GM19240 (cell line): ENCODE results near the gene SYT2.
"Not testable (repeated sequence)": the region's sequence is repeated elsewhere in the genome, so short reads cannot be mapped to it uniquely, and the experiment has no call there.

Experiments
- DNase-seq: peaks from one replicate; pipeline ENCODE4 v3.0.0; 2011; ENCODE audit warnings: low spot score; ENCODE audit not compliant: insufficient read length

SYT2 gene

DNA sequence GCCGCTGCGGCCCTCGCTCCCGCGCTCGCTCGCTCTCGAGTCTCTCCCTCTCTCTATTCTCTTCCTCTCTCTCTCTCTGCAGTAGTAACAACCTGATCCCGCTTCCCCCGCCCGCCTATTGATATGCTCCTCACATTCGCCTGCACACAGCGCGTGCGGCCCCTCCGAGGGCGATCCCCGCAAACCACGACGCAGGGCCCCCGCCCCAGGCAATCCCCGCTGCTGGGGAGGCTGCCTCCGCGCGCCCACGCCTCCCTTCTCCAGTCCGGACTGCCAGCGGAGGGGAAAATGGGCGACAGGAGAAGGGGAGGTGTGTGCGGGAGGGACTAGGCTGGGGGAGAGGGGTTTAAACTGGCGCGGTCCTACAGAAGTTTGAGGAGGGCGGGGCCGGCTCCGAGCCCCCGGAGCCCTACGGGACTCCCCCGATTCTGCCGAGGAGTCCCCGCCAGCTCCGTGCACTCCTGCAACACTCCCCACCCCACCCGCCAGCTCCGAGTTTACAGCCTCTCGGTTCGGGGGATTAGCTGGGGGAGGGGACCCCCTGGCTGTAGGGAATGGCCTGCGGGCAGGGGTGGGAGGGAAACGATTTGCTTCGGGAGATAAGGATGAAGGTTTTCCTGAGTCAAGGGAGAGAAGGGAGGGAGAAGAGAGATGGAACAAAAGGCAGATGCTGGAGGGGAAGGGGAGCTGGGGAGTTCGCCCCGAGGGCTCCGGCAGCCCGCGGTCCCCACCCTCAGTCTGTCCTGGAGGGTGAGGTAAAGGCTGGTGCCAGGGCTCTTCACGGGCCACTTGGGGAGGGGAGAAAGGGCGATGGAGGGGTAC lies 66.6 kb downstream of the SYT2 start:
- no peak for DNase-seq

DNA sequence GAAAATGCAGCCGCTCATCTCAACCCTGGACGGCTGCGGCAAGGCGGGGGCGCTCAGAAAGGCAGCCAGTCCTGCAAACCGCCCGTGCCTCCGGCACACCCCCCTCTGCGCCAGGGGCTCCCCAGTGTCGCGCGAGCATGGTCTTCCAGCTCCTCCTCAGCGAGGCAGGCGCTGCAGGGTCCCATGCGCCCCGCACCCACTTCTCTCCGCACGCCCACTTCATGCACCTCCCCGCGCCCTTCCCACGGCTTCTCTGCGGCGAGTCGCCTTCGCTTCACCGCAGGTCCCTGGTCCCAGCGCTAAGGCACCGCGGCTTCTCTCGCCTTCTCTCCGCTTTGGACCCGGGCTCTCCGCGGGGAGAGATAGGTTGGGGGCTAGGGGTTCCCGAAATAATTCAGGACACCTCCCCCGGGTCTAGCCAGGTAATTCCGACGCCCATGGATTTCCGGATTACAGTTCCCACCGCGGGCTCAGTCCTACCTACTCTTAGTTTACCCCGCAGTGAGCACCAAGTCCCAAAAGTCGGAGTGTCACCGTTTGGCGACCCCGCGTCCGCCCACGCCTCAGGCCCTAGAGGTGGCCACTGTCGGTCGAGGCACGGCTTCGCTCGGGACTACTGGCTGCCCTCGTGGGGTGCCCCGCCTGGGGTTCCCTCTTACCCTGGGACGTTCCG lies 67.5 kb downstream of the SYT2 start:
- DNase-seq = no peak

DNA sequence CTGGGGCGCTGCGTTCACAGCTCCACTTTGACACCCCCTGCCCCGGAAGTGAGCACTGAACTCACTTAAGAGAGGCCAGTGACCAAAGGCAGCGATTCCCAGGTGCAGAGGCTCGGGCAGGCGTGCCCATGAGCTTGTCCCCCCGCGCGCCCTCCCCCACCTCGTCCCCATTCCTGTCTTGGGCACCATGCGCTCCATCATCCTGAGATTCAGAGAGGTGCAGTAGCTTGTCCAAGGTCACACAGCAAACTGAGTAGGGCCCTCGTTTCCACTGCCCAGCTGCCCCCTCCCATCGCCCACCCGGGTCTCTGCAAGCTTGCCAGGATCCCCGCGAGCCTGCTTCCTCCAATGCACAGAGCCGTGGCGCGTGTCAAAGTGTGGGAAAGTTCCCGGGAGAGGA lies 68.0 kb downstream of the SYT2 start:
- DNase-seq = no peak

DNA sequence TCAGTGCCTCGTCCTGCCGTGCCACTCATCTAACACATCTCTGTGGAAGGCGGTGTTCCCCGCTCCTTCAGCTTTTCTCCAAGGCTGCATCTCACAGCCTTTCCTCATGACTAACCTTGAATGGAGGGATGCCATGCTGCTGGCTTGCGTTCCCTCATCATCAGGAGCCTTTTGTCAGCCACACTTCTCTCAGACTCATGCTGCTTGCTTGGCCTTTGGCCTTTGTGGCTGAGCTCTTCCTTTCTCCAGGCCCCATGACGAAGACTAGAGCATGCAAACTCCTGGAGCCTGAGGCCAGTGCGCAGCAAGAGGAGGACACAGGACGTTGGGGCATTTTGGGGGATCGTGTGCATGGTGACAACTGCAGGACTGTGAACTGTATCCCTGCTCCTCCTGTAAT lies 70.8 kb downstream of the SYT2 start:
- no peak for DNase-seq

DNA sequence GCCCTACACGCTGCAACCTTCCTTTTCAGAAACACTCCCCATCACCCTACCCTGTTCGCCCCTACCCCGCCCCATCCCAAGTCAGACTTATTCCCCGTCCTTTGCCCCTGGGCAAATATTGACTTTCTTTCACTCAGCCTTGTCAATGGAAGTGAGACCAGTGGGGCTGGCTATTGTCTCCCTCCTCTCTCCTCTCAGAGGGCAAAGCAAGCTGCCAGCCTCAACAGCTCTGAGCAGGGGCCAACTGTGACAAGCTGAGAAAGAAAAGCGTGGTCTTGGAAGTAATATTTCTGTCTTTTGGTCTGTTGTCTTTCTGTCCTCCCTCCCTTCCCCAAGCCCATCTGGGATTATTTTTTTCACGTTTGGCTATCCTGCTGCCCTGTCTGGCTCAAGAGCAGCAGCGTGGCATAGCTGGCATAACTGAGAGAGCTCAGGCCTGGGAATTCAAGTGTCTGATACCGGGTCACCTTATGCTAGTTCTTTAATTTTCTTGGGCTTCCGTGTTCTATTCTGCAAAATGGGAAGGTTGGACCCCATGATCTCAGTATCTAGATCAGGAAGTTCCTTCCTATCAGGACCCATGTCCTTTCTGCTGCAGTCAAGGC lies 71.5 kb downstream of the SYT2 start:
- DNase-seq = not testable (repeated sequence)

- no peak for DNase-seq
Observed at GRCh38 chr1:202638019-202638700, 72.1 kb downstream of the SYT2 start.

GRCh38 chr1:202637321-202638018 lies 72.8 kb downstream of the SYT2 start:
- DNase-seq = not testable (repeated sequence)

DNA sequence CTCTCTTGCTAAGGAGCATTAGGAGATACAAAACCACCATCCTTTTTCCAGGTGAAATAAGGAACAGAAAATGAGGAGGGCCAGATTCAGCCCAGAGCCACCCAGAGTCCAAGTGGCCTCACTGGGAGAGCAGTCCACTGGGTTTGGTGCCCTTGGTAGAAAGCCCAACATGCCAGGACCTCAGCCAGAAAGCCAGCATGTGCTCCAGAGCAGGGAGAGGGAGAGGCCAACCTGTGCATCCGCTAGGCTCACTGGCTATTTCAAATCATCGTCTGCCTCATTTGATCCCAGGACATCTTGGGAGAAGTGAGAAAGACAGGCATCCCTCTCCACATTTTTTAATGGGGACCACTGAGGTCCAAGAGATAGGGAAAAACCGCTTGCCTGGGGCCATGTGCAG lies 74.1 kb downstream of the SYT2 start:
- DNase-seq = not testable (repeated sequence)

GRCh38 chr1:202632241-202632640 lies 78.0 kb downstream of the SYT2 start:
- no peak for DNase-seq

DNA sequence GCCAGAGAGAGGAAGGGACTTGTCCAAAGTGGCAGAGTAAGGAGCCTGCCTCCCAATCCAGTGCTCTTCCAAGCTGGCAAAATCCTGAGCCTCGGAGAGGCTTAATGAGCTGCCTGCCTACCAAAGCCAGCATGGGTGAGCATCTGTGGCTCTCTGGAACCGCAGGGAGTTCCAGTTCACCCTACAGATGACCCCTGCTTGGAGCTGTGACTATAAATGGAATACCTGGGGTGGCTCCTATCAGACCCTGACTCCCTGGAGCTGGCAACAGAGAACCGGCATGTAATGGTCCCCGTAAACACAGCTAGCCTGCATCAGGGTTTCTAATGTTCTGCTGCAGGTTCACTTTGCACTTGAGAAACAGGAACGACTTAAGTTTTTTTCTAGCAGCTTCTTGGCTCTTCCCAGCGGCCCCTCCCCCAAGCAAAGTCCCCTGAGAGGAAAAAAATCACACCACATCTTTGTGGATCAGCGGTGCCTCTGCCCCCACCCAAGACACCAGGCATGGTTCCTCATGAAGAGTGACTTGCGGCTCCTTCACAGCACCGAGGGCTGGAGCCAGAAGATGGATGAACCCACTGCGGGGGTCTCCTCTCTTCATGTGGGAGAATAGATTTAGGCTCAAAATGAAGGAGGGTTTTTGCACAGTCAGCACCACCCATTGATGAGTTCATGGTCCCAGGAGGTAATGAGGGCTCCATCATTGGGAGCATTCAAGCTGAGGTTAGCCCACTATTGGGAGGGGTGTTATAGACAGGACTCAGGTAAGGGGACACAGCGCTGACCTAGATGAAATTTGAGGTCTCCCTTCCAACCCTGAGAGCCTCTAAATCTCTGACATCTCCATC lies 79.0 kb downstream of the SYT2 start:
- no peak for DNase-seq

- no peak for DNase-seq
Observed at GRCh38 chr1:202630541-202630940, 79.7 kb downstream of the SYT2 start.

DNA sequence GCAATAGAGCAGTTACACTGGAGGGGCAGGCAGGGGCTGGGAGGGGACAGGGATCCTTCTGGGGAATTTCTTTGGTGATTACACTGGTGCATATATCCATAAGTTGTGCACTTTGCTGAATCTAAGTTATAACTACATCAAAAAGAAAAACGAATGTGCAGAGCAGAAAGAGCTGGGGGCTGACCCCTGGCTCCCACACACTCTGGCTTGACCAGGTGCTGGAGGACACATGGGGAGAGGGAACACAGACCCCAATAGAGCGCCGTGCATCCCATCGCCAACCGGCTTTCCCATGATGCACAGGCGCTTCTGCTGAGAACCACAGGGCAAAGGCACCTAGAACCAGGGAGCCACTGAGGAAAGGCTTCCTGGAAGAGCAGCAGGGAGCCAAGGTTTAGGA lies 80.2 kb downstream of the SYT2 start:
- DNase-seq = not testable (repeated sequence)

GRCh38 chr1:202629257-202629811 lies 80.9 kb downstream of the SYT2 start:
- not testable (repeated sequence) for DNase-seq

DNA sequence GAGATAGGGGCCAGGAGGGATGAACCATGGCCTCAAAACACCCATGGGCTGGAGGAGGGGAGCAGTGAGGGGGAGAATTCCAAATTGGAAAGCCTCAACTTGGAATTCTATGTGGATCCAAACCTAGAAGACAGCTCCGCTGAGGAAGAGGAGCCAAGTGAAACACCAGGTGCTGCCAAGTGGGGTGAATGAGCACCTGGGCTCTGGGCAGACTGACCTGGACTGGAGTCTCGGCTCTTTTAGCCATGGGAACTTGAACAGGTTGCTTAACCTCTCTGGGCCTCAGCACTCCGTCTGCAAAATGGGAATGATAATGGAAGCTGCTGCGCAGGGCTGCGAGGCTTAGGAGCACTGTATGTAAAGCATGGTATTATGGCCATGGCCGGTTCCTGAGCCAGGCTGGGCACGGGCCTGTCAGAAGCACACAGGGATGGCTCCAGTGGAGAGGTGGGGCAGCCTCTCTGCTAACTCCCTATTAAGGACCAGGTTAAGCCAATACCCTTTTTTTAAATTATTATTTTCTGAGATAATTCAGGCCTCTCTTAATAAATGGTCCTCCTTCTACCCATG lies 81.5 kb downstream of the SYT2 start:
- no peak for DNase-seq

DNA sequence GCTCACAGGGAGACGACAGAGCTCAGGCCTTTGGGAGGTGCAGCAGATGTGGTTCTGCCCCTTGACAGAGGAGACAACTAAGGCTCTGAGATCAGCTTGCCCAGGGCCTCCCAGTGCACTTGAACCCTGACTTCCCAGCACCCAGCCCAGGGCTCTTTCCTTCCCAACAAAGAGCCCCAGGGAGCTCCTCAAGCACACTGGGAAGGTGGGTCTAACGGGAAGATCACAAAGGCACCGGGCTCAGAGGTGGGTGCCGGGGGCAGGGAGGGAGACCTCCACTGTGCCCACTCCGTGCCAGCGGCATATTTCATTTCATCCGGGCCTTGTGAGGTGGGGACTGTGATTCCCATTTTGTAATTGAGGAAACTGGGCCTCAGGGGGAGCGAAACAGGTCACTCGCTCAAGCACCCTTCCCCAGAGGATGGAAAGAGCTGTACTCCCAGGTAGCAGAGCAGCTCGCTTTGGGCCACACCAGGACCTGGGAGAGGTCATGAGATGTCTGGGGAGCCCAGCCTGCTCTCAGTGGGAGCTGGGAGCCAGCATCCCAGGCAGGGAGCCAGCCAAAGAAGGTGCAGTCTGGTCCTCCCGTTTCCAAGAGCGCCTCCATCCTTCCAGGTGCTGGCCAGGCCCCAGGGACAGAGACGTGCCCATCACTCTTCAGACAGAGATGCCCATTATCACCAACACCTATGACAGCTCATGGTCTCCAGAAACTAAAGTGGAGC lies 82.3 kb downstream of the SYT2 start:
- DNase-seq = no peak

DNA sequence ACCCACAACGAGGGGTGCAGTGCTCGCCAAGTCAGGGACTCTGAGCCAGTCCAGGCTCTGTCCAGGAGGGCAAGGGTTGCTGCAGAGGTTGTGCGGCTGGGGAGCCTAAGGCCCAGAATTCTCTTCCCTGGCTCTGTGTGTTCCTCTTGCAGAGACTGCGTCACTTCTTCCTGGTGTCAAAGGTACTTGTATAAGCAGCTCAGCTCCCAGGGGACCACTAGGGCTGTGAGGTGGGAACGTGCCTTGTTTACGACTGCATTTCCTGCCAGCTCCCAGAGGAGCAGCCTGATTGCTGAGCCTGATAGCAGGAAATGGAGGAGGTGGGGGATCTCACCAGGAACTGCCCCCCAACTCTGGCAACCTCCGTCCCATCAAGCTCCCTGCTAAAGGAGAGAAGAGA lies 83.2 kb downstream of the SYT2 start:
- not testable (repeated sequence) for DNase-seq

GRCh38 chr1:202625416-202626360 lies 84.6 kb downstream of the SYT2 start:
- DNase-seq = peak; percentile 39

- no peak for DNase-seq
Observed at GRCh38 chr1:202624781-202625108, 85.5 kb downstream of the SYT2 start.
